Karpas-422 (cell line): ENCODE measurements around the gene AP2A2. TPM values are rescaled to one million over a fixed set of nuclear protein-coding genes. Genes with fewer than 3 reads are reported as not detected.

ENCODE experiments used
- DNase-seq: peaks from one replicate; pipeline ENCODE4 v3.0.0-alpha.2; 2015
- H2AFZ ChIP-seq: fragments of 200-600 bp; sonication (generic); 2 replicates; pipeline ENCODE4 v1.6.1; 2014; ENCODE audit warnings: antibody characterized with exemption, low read length, mixed read lengths
- H3K27ac ChIP-seq: fragments of 200-600 bp; sonication (generic); 2 replicates; pipeline ENCODE4 v1.5.1; 2014; ENCODE audit warnings: mild to moderate bottlenecking, low read length, moderate library complexity
- H3K27me3 ChIP-seq: fragments of 200-600 bp; sonication (generic); 2 replicates; pipeline ENCODE4 v1.6.1; 2014; ENCODE audit warnings: low read length, mixed read lengths
- H3K36me3 ChIP-seq: fragments of 200-600 bp; sonication (generic); 2 replicates; pipeline ENCODE4 v1.6.1; 2014; ENCODE audit warnings: low read length, mixed read lengths; ENCODE audit not compliant: insufficient read depth
- H3K4me1 ChIP-seq: fragments of 200-600 bp; sonication (generic); 2 replicates; pipeline ENCODE4 v1.6.1; 2014; ENCODE audit warnings: mild to moderate bottlenecking, low read length, mixed read lengths
- H3K4me2 ChIP-seq: fragments of 200-600 bp; sonication (generic); 2 replicates; pipeline ENCODE4 v1.6.1; 2014; ENCODE audit warnings: low read length, low read depth, mild to moderate bottlenecking; ENCODE audit not compliant: poor library complexity, severe bottlenecking
- H3K4me3 ChIP-seq: fragments of 200-600 bp; sonication (generic); 2 replicates; pipeline ENCODE4 v1.5.1; 2014; ENCODE audit warnings: mild to moderate bottlenecking, antibody characterized with exemption, low read length, mixed read lengths
- H3K79me2 ChIP-seq: fragments of 200-600 bp; sonication (generic); 2 replicates; pipeline ENCODE4 v1.6.1; 2014; ENCODE audit warnings: mild to moderate bottlenecking, low read length, mixed read lengths
- H3K9ac ChIP-seq: fragments of 200-600 bp; sonication (generic); 2 replicates; pipeline ENCODE4 v1.6.0; 2014; ENCODE audit warnings: low read length
- H3K9me2 ChIP-seq: fragments of 200-600 bp; sonication (generic), shearing (Covaris generic); replicated peaks from 2 replicates; pipeline ENCODE4 v1.6.0; 2014; ENCODE audit warnings: mild to moderate bottlenecking, low read length, moderate library complexity; ENCODE audit not compliant: insufficient read depth
- H3K9me3 ChIP-seq: fragments of 300-700, 200-600 bp; sonication (generic); 2 replicates; pipeline ENCODE4 v1.6.1; 2014; ENCODE audit warnings: low read length, mixed read lengths
- H4K20me1 ChIP-seq: fragments of 200-600 bp; sonication (generic); 2 replicates; pipeline ENCODE4 v1.6.1; 2014; ENCODE audit warnings: mild to moderate bottlenecking, antibody characterized with exemption, low read length, low read depth; ENCODE audit not compliant: insufficient read depth
- total RNA-seq: library from RNA; depleted of rRNA; stranded (reverse); fragments of >200 nt; shearing (Covaris generic); gene quantifications from 2 replicates; pipeline ENCODE4 v1.2.3, GENCODE V29; 2014; ENCODE audit warnings: low replicate concordance

The AP2A2 gene
- total RNA-seq, 1 experiment from 2014 or later: 34.6 TPM

GRCh38 chr11:905952-906351 is 19.7 kb upstream of the AP2A2 start:
- no peaks in the 10 kb centered on the region for H3K27me3 ChIP-seq
- no peak for DNase-seq
- H3K4me3 ChIP-seq: no peak overlapping the region
- H3K36me3 ChIP-seq: no peaks in the 10 kb centered on the region
- no peaks in the 10 kb centered on the region for H3K9me2 ChIP-seq
- H3K9me3 ChIP-seq: no peaks in the 10 kb centered on the region
- H3K4me1 ChIP-seq: peaks cover 15% of the 10 kb centered on the region
- H3K79me2 ChIP-seq: peaks cover 35% of the 10 kb centered on the region
- no peak overlapping the region for H3K27ac ChIP-seq
- H4K20me1 ChIP-seq: peaks cover 8% of the 10 kb centered on the region; the same call in 1 of the 2 replicates
- H3K9ac ChIP-seq: no peak overlapping the region
- H3K4me2 ChIP-seq: no peak overlapping the region
- H2AFZ ChIP-seq: no peak overlapping the region

- Histone ChIP-seq H3K79me2 (peaks cover 35% of the 10 kb centered on the region), H3K27ac (no peak overlapping the region), H4K20me1 (peaks cover 8% of the 10 kb centered on the region; the same call in 1 of the 2 replicates), H3K36me3 (no peaks in the 10 kb centered on the region), H3K4me1 (peaks cover 22% of the 10 kb centered on the region), H3K9ac (no peak overlapping the region), H3K9me2 (no peaks in the 10 kb centered on the region), H3K4me2 (no peak overlapping the region), H3K4me3 (no peak overlapping the region), H2AFZ (no peak overlapping the region), H3K9me3 (no peaks in the 10 kb centered on the region), H3K27me3 (no peaks in the 10 kb centered on the region)
- DNase-seq: no peak
These were observed 18.0 kb upstream of the AP2A2 start for GRCh38 chr11:907668-908067.

- no peak overlapping the region for H3K27ac ChIP-seq
- H3K4me3 ChIP-seq: no peak overlapping the region
- H3K4me1 ChIP-seq: peaks cover 22% of the 10 kb centered on the region
- no peak for DNase-seq
- H3K9ac ChIP-seq: peak overlapping the region; percentile 100
- H3K79me2 ChIP-seq: peaks cover 35% of the 10 kb centered on the region
- no peaks in the 10 kb centered on the region for H3K9me3 ChIP-seq
- H3K36me3 ChIP-seq: no peaks in the 10 kb centered on the region
- H3K27me3 ChIP-seq: no peaks in the 10 kb centered on the region
- peaks cover 8% of the 10 kb centered on the region; the same call in 1 of the 2 replicates for H4K20me1 ChIP-seq
- H3K4me2 ChIP-seq: no peak overlapping the region
- H2AFZ ChIP-seq: no peak overlapping the region
- no peaks in the 10 kb centered on the region for H3K9me2 ChIP-seq
These were observed 17.4 kb upstream of the AP2A2 start for GRCh38 chr11:908273-908672.

- DNase-seq: no peak
- Histone ChIP-seq H3K4me2 (peak overlapping the region; percentile 88), H3K27me3 (no peaks in the 10 kb centered on the region), H3K9me3 (no peaks in the 10 kb centered on the region), H3K4me1 (peaks cover 22% of the 10 kb centered on the region), H3K9me2 (no peaks in the 10 kb centered on the region), H3K79me2 (peaks cover 35% of the 10 kb centered on the region), H2AFZ (no peak overlapping the region), H3K9ac (peak overlapping the region; percentile 100), H4K20me1 (peaks cover 8% of the 10 kb centered on the region; the same call in 1 of the 2 replicates), H3K27ac (no peak overlapping the region), H3K36me3 (no peaks in the 10 kb centered on the region), H3K4me3 (peak overlapping the region; percentile 100)
These were observed 16.3 kb upstream of the AP2A2 start for GRCh38 chr11:909406-909805.

GRCh38 chr11:910044-910588 is 15.6 kb upstream of the AP2A2 start:
- Histone ChIP-seq H3K4me1 (peaks cover 22% of the 10 kb centered on the region), H3K9ac (peak overlapping the region; percentile 100), H4K20me1 (peaks cover 8% of the 10 kb centered on the region; the same call in 1 of the 2 replicates), H3K27me3 (no peaks in the 10 kb centered on the region), H3K79me2 (peaks cover 35% of the 10 kb centered on the region), H3K9me3 (no peaks in the 10 kb centered on the region), H3K27ac (no peak overlapping the region), H3K4me2 (peak overlapping the region; percentile 88), H3K36me3 (no peaks in the 10 kb centered on the region), H3K9me2 (no peaks in the 10 kb centered on the region), H2AFZ (peak overlapping the region; percentile 95), H3K4me3 (peak overlapping the region; percentile 100)
- peak; percentile 58 for DNase-seq

GRCh38 chr11:910589-911030 is 15.1 kb upstream of the AP2A2 start, which contains the start of gene CHID1:
Gene CHID1 (minus strand): TSS chr11:910810. CDS start chr11:904816, 5,994 bp downstream.
- peak within 1 kb of the TSS; percentile 100 for H3K9ac ChIP-seq
- H3K27ac ChIP-seq: no peak within 1 kb of the TSS
- no peaks in the 10 kb centered on the region for H3K9me2 ChIP-seq
- no peaks in the 10 kb centered on the region for H3K36me3 ChIP-seq
- peaks cover 8% of the 10 kb centered on the region; the same call in 1 of the 2 replicates for H4K20me1 ChIP-seq
- H3K9me3 ChIP-seq: no peaks in the 10 kb centered on the region
- peaks cover 35% of the 10 kb centered on the region for H3K79me2 ChIP-seq
- H3K4me2 ChIP-seq: peak within 1 kb of the TSS; percentile 88
- no peaks in the 10 kb centered on the region for H3K27me3 ChIP-seq
- peaks cover 22% of the 10 kb centered on the region for H3K4me1 ChIP-seq
- DNase-seq: peak; percentile 96
- peak within 1 kb of the TSS; percentile 95 for H2AFZ ChIP-seq
- peak within 1 kb of the TSS; percentile 100 for H3K4me3 ChIP-seq

- H3K27ac ChIP-seq: no peak overlapping the region
- DNase-seq: peak; percentile 76
- peak overlapping the region; percentile 82 for H3K4me2 ChIP-seq
- H3K36me3 ChIP-seq: no peaks in the 10 kb centered on the region
- peaks cover 35% of the 10 kb centered on the region for H3K79me2 ChIP-seq
- H3K9me2 ChIP-seq: no peaks in the 10 kb centered on the region
- no peaks in the 10 kb centered on the region for H3K27me3 ChIP-seq
- peaks cover 22% of the 10 kb centered on the region for H3K4me1 ChIP-seq
- no peaks in the 10 kb centered on the region for H3K9me3 ChIP-seq
- peak overlapping the region; percentile 91 for H2AFZ ChIP-seq
- peak overlapping the region; percentile 100 for H3K9ac ChIP-seq
- peaks cover 8% of the 10 kb centered on the region; the same call in 1 of the 2 replicates for H4K20me1 ChIP-seq
- peak overlapping the region; percentile 100 for H3K4me3 ChIP-seq
These were observed 14.4 kb upstream of the AP2A2 start for GRCh38 chr11:911031-911889.

GRCh38 chr11:911890-912219 is 13.8 kb upstream of the AP2A2 start:
- Histone ChIP-seq H2AFZ (no peak overlapping the region), H3K27ac (no peak overlapping the region), H3K36me3 (no peaks in the 10 kb centered on the region), H3K4me1 (peaks cover 22% of the 10 kb centered on the region), H3K4me2 (peak overlapping the region; percentile 82), H4K20me1 (peaks cover 8% of the 10 kb centered on the region; the same call in 1 of the 2 replicates), H3K9ac (peak overlapping the region; percentile 100), H3K9me2 (no peaks in the 10 kb centered on the region), H3K9me3 (no peaks in the 10 kb centered on the region), H3K79me2 (peaks cover 30% of the 10 kb centered on the region), H3K4me3 (peak overlapping the region; percentile 100), H3K27me3 (no peaks in the 10 kb centered on the region)
- DNase-seq: no peak
